PFSK-1 (cell line): Measurements from ENCODE around the gene KAZN.

Source experiments
- POLR2AphosphoS5 ChIP-seq: IDR thresholded peaks from 2 replicates; pipeline ENCODE4 v1.6.1; 2012; ENCODE audit warnings: low read depth, mild to moderate bottlenecking, control low read depth, low read length, moderate library complexity
- SIN3A ChIP-seq: IDR thresholded peaks from 2 replicates; pipeline ENCODE4 v1.6.1; 2012; ENCODE audit warnings: mild to moderate bottlenecking, low read length, moderate library complexity, borderline replicate concordance; ENCODE audit not compliant: insufficient read depth
- TAF1 ChIP-seq: IDR thresholded peaks from 2 replicates; pipeline ENCODE4 v1.6.1; 2012; ENCODE audit warnings: low read length, control low read depth, borderline replicate concordance; ENCODE audit not compliant: insufficient read depth
- TF ChIP-seq, protein P1 (sequence below), 2 experiments: IDR thresholded peaks; 2 replicates each; pipeline versions ENCODE4 v1.6.1 to v1.8.0; 2011 to 2012; ENCODE audit warnings: low read depth in 2 of 2, low read length in 2 of 2, control low read depth in 1 of 2, inconsistent platforms in 1 of 2, mild to moderate bottlenecking in 1 of 2, moderate library complexity in 1 of 2; ENCODE audit not compliant: insufficient read depth in 1 of 2

DNA sequence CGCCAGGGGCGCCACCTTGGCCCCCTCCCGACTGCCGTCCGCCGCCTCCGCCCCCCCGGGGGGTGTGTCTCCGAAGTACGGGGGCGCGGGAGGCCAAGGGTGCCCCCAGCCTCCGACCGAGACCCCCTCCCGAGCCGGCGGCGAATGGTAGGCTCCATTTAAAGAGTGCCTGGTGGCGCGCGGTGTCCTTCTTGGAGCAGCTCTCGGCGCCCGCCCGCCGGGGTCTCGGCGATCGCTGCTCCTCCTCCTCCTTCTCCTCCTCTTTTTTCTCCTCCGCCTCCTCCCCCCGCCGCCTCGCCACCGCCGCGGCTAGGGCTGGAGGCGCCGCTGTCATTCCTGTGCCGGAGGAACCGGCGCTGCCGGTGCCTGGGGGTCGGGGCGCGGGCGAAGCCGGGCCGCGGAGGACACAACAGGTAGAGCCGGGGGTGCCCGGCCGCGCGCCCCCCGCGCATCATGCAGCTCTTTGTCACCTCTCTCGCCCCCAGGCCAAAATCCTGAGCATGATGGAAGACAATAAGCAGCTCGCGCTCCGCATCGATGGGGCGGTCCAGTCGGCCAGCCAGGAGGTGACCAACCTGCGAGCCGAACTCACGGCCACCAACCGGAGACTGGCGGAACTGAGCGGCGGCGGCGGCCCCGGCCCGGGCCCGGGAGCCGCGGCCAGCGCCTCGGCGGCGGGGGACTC, at the start of gene KAZN:
- TF ChIP-seq POLR2AphosphoS5, result no peak
- peak; percentile 74; the same call in 1 of the 2 replicates for TF ChIP-seq TAF1
- no peak for TF ChIP-seq SIN3A
- TF ChIP-seq, protein P1, sequence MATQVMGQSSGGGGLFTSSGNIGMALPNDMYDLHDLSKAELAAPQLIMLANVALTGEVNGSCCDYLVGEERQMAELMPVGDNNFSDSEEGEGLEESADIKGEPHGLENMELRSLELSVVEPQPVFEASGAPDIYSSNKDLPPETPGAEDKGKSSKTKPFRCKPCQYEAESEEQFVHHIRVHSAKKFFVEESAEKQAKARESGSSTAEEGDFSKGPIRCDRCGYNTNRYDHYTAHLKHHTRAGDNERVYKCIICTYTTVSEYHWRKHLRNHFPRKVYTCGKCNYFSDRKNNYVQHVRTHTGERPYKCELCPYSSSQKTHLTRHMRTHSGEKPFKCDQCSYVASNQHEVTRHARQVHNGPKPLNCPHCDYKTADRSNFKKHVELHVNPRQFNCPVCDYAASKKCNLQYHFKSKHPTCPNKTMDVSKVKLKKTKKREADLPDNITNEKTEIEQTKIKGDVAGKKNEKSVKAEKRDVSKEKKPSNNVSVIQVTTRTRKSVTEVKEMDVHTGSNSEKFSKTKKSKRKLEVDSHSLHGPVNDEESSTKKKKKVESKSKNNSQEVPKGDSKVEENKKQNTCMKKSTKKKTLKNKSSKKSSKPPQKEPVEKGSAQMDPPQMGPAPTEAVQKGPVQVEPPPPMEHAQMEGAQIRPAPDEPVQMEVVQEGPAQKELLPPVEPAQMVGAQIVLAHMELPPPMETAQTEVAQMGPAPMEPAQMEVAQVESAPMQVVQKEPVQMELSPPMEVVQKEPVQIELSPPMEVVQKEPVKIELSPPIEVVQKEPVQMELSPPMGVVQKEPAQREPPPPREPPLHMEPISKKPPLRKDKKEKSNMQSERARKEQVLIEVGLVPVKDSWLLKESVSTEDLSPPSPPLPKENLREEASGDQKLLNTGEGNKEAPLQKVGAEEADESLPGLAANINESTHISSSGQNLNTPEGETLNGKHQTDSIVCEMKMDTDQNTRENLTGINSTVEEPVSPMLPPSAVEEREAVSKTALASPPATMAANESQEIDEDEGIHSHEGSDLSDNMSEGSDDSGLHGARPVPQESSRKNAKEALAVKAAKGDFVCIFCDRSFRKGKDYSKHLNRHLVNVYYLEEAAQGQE (IDR thresholded peaks at IDR 0.05; ENCODE audit: insufficient read depth in 1 of 2, low read depth in 2 of 2, low read length in 2 of 2), result no peak
